Fibroblast of lung (primary cell): ENCODE results near the gene ASTN2.

Experiments used
- CTCF ChIP-seq, 2 donors: IDR thresholded peaks in 1 of 2; conservative IDR thresholded peaks in 1 of 2; 1 replicate in 1 of 2; 2 replicates in 1 of 2; pipeline ENCODE4 v1.5.1; 2011 to 2012; ENCODE audit warnings: low read length in 2 of 2, control low read depth in 1 of 2, inconsistent platforms in 1 of 2, low read depth in 1 of 2, mild to moderate bottlenecking in 1 of 2
- EZH2 ChIP-seq: IDR thresholded peaks from 2 replicates; pipeline ENCODE4 v1.5.1; 2012; ENCODE audit warnings: low read length, control low read depth, mild to moderate bottlenecking; ENCODE audit errors: missing control alignments

DNA sequence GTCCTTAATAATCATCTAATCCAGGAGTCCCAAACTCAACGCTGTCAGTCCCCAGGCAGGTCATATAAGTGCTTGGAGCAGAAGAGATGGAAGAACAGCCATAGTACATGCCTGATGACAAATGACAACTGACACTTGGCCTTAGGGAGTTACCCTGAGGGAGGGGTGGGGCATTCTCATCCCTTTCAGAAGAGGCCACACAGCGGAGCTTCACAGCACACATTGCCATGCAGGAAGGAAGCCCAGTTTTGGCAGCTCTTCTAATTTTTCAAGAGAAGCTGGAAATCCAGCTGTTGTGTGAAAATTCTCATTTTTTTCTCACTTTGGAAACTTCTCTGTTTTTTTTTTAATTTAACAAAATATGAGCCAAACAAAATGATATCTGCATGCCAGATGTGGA lies 89.0 kb downstream of the ASTN2 start:
- TF ChIP-seq CTCF (conservative IDR thresholded peaks at IDR 0.05 in 1 of 2, IDR thresholded peaks at IDR 0.05 in 1 of 2; ENCODE audit: low read depth in 1 of 2, low read length in 2 of 2), result no peak
- no peak for TF ChIP-seq EZH2
